Measurements from ENCODE around the gene PWWP2B.

PWWP2B gene

GRCh38 chr10:132360766-132361447, 36.1 kb upstream of the PWWP2B start:
- H3K4me1 ChIP-seq (ENCODE audit: control insufficient read depth in 1 of 2, insufficient read depth in 1 of 2, low read depth in 1 of 2, low read length in 1 of 2): peaks cover 18 to 22% of the 10 kb centered on the region in 2 experiments
- no peaks in the 10 kb centered on the region for H3K36me3 ChIP-seq
- no peaks in the 10 kb centered on the region for H3K9me3 ChIP-seq
- H3K4me3 ChIP-seq (ENCODE audit: low read depth in 1 of 2, low read length in 1 of 2): no peak overlapping the region
- peak; percentile 27 for TF ChIP-seq CTCF (IDR thresholded peaks at IDR 0.05)
- no peaks in the 10 kb centered on the region for H3K27me3 ChIP-seq
- no peak overlapping the region for H3K27ac ChIP-seq

GRCh38 chr10:132361581-132362101, 35.4 kb upstream of the PWWP2B start:
- Histone ChIP-seq H3K4me1 (ENCODE audit: control insufficient read depth in 1 of 2, insufficient read depth in 1 of 2, low read depth in 1 of 2, low read length in 1 of 2) (peaks cover 10 to 14% of the 10 kb centered on the region in 2 experiments), H3K36me3 (no peaks in the 10 kb centered on the region), H3K4me3 (ENCODE audit: low read depth in 1 of 2, low read length in 1 of 2) (no peak overlapping the region), H3K27me3 (no peaks in the 10 kb centered on the region), H3K9me3 (no peaks in the 10 kb centered on the region), H3K27ac (no peak overlapping the region)
- TF ChIP-seq CTCF (IDR thresholded peaks at IDR 0.05): no peak

- no peak overlapping the region for H3K4me3 ChIP-seq (ENCODE audit: low read depth in 1 of 2, low read length in 1 of 2)
- H3K27me3 ChIP-seq: no peaks in the 10 kb centered on the region
- H3K9me3 ChIP-seq: no peaks in the 10 kb centered on the region
- no peaks in the 10 kb centered on the region for H3K36me3 ChIP-seq
- no peak for TF ChIP-seq CTCF (IDR thresholded peaks at IDR 0.05)
- H3K4me1 ChIP-seq (ENCODE audit: control insufficient read depth in 1 of 2, insufficient read depth in 1 of 2, low read depth in 1 of 2, low read length in 1 of 2): peaks cover 5 to 9% of the 10 kb centered on the region in 2 experiments
- H3K27ac ChIP-seq: no peak overlapping the region
Observed at GRCh38 chr10:132362151-132362611, 34.8 kb upstream of the PWWP2B start.

- Histone ChIP-seq H3K4me3 (ENCODE audit: low read depth in 1 of 2, low read length in 1 of 2) (no peak overlapping the region), H3K27me3 (no peaks in the 10 kb centered on the region), H3K9me3 (no peaks in the 10 kb centered on the region), H3K4me1 (ENCODE audit: control insufficient read depth in 1 of 2, insufficient read depth in 1 of 2, low read depth in 1 of 2, low read length in 1 of 2) (no peaks in the 10 kb centered on the region), H3K36me3 (no peaks in the 10 kb centered on the region), H3K27ac (no peak overlapping the region)
- TF ChIP-seq CTCF (IDR thresholded peaks at IDR 0.05): no peak
Observed at GRCh38 chr10:132363376-132363775, 33.6 kb upstream of the PWWP2B start.

GRCh38 chr10:132363921-132364593, 32.9 kb upstream of the PWWP2B start:
- Histone ChIP-seq H3K4me3 (ENCODE audit: low read depth in 1 of 2, low read length in 1 of 2) (no peak overlapping the region), H3K4me1 (ENCODE audit: control insufficient read depth in 1 of 2, insufficient read depth in 1 of 2, low read depth in 1 of 2, low read length in 1 of 2) (no peaks in the 10 kb centered on the region), H3K27me3 (no peaks in the 10 kb centered on the region), H3K27ac (no peak overlapping the region), H3K9me3 (no peaks in the 10 kb centered on the region), H3K36me3 (no peaks in the 10 kb centered on the region)
- TF ChIP-seq CTCF (IDR thresholded peaks at IDR 0.05): no peak

All from neutrophil (primary cell).